HG02763 (cell line): ENCODE data around the gene RBPJ.

Experiments
- ATAC-seq: cut with Tn5 transposase; IDR thresholded peaks from one replicate; pipeline ENCODE4 v1.9.1; 2021; ENCODE audit warnings: mild to moderate bottlenecking, moderate library complexity; ENCODE audit not compliant: unreplicated experiment

RBPJ gene

DNA sequence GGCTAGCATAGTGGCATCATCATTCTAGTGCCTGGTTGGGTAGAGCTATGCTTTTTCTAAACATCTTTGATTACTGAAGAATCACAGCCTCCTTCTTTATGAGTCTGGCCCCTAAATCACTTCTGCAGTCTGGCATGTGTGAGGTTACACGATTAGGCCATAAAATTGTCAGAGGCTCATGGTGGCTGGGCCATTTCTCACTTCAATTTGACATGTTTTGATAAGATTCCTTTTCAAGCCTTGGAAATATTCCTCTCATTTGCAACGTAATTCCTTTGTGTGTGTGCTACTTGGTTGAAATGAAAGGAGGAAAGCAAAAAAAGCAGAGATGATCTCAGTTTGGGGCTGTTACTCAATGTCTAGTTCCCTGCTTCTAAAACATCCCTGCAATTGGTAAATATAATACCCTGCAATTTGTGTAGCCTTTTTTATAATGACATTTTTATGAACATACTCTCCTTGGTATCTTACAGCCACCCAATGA is 163.3 kb downstream of the RBPJ start:
- no peak for ATAC-seq

DNA sequence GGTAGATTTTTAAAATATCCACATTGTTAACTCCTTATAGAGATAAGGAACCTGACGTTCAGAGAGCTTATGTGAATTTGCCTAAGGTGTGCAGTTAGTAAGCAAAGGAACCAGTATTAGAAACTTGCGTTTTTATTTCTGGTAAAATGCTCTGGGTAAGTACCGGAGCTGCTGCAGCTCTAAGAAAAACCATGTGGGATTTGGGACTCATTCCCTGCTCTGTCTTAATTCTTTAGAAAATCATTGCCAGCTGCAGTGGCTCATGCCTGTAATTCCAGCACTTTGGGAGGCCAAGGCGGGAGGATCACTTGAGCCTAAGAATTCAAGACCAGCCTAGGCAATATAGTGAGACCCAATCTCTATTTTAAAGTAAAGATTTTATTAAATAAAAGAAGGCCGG is 163.7 kb downstream of the RBPJ start:
- ATAC-seq, result no peak
